GM10266 (cell line): Measurements from ENCODE around the gene NBEA.
"Not testable (repeated sequence)": the region's sequence is repeated elsewhere in the genome, so short reads cannot be mapped to it uniquely, and the experiment has no call there.

Source experiments
- DNase-seq: peaks from one replicate; pipeline ENCODE4 v3.0.0; 2012; ENCODE audit errors: extremely low spot score
- TF ChIP-seq, protein P1 (sequence below): IDR thresholded peaks from 2 replicates; pipeline ENCODE4 v1.5.1; 2012; ENCODE audit warnings: mild to moderate bottlenecking, low read depth; ENCODE audit not compliant: control insufficient read depth, insufficient read depth; ENCODE audit errors: missing control alignments

The NBEA gene

DNA sequence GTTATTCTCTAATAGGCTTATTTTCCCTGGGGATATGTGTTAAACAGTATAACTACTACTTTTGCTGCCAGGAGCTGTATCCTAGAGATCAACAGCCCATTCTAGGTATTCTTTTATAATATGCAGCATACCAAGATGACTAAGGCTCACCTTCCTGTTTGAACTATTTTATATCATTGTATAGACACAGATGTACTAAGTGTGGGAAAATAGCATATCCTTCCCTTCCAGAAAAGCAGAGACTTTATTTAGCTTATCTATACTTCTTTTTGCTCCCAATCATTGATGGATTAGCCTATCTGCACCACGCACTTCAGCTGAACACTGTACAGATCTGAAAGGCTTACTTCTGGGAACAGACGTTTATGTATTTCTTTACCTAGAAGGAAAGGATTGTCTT is 451.8 kb downstream of the NBEA start:
- no peak for DNase-seq
- TF ChIP-seq, protein P1, sequence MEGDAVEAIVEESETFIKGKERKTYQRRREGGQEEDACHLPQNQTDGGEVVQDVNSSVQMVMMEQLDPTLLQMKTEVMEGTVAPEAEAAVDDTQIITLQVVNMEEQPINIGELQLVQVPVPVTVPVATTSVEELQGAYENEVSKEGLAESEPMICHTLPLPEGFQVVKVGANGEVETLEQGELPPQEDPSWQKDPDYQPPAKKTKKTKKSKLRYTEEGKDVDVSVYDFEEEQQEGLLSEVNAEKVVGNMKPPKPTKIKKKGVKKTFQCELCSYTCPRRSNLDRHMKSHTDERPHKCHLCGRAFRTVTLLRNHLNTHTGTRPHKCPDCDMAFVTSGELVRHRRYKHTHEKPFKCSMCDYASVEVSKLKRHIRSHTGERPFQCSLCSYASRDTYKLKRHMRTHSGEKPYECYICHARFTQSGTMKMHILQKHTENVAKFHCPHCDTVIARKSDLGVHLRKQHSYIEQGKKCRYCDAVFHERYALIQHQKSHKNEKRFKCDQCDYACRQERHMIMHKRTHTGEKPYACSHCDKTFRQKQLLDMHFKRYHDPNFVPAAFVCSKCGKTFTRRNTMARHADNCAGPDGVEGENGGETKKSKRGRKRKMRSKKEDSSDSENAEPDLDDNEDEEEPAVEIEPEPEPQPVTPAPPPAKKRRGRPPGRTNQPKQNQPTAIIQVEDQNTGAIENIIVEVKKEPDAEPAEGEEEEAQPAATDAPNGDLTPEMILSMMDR, result no peak

DNA sequence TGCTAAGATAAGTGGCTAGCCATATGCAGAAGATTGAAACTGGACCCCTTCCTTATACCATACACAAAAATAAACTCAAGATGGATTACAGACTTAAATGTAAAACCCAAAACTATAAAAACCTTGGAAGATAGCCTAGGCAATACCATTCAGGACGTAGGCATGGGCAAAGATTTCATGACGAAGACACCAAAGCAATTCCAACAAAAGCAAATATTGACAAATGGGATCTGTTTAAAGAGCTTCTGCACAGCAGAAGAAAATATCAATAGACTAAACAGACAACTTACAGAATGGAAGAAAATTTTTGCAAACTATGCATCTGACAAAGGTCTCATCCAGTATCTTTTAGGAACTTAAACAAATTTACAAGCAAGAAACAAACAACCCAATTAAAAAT is 466.2 kb downstream of the NBEA start:
- DNase-seq, result not testable (repeated sequence)

DNA sequence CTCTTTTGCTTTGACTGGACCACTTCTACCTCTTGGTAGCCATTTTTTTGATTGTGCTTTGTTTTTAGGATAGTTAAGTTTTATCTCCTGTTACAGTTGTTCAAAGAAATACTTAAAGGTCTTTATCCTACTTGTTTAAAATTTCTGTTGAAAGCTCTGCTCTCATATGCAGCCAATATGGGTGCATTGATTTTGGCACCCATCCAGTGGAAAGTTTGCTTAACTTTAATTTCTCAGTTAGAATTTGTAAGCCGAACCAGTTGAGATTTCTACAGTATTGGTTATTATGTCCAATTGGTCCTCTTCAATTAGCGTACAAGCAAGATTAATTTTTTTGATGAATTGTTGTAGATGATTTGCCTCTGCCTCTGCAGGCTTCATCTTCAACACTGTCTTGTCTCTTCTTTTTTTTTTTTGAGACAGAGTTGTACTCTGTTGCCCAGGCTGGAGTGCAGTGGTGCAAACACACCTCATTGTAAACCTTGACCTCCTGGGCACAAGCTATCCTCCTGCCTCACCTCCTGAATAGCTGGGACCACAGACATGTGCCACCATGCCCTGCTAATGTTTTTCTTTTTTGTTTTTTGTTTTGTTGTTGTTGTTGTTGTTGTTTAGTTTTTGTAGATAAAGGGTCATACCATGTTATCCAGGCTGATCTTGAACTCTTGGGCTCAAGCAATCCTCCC is 469.1 kb downstream of the NBEA start:
- TF ChIP-seq, protein P1, result no peak
- no peak for DNase-seq

DNA sequence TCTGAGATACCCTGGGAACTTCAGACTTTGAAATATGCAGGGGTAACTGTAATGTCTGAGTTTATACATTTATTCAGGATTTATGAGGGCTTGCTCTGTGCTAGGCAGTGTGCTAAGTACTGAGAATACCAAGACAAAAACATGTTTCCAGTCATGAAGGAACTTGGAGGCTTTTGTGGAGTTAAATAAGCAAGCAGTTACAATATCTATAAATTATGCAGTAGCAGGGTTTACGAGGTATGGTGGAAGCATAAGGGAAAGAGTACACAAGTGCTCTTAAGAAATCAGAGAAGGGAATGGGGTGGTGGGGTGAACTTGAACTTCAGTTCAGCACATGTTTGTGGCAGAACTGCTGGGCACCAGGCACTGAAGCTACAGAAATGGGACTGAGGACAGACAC is 506.4 kb downstream of the NBEA start:
- DNase-seq, result no peak

DNA sequence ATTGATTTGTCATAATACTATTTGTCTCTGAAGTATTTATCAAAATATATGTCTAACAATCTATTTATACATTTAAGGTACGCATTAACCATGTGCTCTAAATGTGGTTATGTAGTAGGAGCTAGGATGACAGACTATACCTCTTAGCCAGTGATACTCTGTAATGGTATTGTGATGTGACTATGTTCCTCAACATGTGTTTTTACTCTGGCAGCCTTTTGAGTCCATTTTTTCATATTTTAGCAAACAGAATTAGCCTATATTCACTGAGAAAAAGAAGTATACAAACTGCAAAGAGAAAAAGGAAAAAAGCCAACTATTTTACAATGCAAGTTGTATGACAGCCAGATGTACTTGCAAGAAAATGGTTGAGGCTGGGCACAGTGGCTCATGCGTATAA is 507.8 kb downstream of the NBEA start:
- TF ChIP-seq, protein P1, result no peak
- no peak for DNase-seq

More for the DNA sequence above, 506.4 kb downstream of the NBEA start:
- TF ChIP-seq, protein P1, result no peak

DNA sequence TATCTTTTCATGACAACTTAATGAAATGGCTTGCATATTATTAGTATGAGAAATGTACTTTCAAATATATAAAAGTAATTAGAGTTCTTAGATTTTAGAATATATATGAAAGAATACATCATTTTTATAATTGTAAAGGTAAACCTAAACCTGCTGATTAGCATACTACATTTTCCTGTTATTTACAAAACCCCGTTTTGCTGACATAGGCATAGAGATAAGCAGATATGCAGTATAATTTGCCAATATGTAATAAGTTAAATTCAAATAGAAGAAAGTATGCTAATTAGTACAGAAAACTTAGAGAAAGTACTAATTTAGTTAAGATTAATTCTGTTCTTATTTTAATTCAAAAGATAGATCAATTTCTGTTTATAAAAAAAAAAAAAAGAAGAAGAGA is 513.0 kb downstream of the NBEA start:
- DNase-seq, result no peak
- TF ChIP-seq, protein P1, result no peak

DNA sequence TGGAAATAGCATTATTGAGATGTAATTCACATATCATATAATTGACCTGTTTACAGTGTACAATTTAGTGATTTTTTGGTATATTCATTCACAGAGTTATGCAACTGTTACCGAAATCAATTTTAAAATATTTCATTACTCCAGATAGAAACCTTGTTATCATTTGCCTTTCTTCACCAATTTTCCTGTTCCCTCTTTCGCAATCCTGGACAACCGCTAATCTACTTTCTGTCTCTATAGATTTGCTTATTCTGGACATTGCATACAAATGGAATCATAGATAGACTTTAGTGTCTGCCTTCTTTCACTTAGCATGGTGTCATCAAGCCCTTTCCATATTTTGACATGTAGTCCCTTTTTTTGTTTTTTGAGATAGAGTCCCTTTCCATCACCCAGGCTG is 515.2 kb downstream of the NBEA start:
- DNase-seq, result no peak
- TF ChIP-seq, protein P1, result no peak

DNA sequence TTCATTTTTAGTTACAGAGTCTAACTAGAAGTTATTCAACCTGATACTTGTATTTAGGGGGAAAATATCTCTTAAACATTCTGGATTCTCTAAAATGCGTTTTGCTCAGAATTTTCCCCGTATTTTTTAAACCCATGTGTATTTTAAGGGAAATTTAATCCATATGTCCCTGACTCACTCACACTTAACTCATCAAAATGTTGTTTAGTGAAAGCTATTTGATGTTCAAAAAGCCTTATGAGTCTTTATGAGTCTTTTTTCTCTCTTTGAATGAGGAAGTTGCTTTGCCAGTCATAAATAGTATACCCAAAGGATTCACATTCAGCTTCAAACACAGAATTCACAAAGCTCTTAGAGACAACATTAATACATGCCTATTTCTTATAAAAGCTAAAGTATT is 518.0 kb downstream of the NBEA start:
- TF ChIP-seq, protein P1, result no peak
- DNase-seq, result no peak
